ENCODE measurements around the gene GABRB3. TPM values are rescaled to one million over a fixed set of nuclear protein-coding genes. Genes with fewer than 3 reads are reported as not detected.

Gene GABRB3
- total RNA-seq, 1 donor from 2014 or later: 1.5 TPM

DNA sequence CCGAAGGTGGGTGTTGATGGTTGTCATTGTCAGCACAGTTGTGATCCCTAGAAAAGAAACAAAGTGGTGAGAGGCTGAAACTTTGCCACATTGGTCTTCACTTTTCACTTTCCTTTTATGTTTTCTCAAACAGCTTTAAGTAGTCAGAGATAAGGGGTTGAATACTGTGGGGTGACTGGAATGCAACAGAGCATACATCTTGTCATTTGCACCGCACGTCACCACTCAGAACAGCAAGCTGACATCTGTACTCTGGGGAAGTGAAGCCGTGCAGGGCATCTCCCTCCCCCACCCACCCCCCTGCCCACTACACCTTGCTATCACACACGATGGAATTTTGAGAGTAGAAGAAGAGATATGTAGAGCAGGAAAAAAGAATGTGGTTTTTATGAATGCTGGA, 211.7 kb downstream of the GABRB3 start:
- DNase-seq (ENCODE audit: low spot score): no peak

- DNase-seq (ENCODE audit: low spot score): no peak
Measured at GRCh38 chr15:26555898-26556297, 217.0 kb downstream of the GABRB3 start.

DNA sequence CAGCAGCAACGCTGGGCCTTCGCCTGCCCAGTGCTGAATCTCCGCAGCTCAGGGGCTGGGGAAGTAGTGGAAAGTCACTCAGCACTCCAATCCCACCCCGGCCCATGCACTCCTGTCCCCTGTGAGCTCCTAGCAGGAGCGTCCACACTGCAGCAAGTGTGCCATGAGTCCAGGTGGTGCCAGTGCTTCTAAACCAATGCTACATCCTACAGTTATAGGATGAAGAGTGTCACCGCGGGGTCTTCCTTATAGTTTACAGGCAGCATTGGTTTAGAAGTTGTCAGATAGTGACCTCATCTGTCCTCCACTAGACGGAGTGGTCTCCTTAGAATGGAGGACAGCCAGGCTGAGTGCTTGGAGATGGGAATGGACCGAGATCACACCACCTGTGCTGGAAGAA, 221.4 kb downstream of the GABRB3 start:
- no peak for DNase-seq (ENCODE audit: low spot score)

GRCh38 chr15:26550880-26551279, 222.0 kb downstream of the GABRB3 start:
- no peak for DNase-seq (ENCODE audit: low spot score)

GRCh38 chr15:26537663-26538062, 235.2 kb downstream of the GABRB3 start:
- no peak for DNase-seq (ENCODE audit: low spot score)

- DNase-seq (ENCODE audit: low spot score): no peak
Measured at GRCh38 chr15:26531489-26531888, 241.4 kb downstream of the GABRB3 start.

- DNase-seq (ENCODE audit: low spot score): no peak
Measured at GRCh38 chr15:26525096-26525495, 247.8 kb downstream of the GABRB3 start.

- no peak for DNase-seq (ENCODE audit: low spot score)
Measured at GRCh38 chr15:26521691-26522198, 251.1 kb downstream of the GABRB3 start.

- no peak for DNase-seq (ENCODE audit: low spot score)
Measured at GRCh38 chr15:26521130-26521529, 251.7 kb downstream of the GABRB3 start.

DNA sequence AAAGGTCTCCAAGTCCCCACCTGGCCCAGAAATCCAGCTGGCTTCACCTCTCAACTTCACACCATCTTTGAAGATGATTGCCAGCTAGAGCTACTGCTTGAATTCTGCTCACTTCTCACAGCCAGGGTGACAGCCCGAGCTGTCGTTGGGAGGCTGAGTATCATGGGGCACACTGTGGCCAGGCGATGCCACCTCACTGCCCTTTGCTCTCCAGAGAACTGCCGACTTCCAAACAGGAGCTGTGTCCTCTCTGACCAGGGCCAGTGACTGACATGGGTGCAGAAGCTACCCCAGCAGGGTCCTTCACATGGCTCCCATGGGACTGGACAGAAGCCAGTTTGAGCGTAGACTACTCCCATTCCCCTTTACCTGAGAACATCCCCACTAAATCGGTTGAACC, 254.0 kb downstream of the GABRB3 start:
- no peak for DNase-seq (ENCODE audit: low spot score)

DNA sequence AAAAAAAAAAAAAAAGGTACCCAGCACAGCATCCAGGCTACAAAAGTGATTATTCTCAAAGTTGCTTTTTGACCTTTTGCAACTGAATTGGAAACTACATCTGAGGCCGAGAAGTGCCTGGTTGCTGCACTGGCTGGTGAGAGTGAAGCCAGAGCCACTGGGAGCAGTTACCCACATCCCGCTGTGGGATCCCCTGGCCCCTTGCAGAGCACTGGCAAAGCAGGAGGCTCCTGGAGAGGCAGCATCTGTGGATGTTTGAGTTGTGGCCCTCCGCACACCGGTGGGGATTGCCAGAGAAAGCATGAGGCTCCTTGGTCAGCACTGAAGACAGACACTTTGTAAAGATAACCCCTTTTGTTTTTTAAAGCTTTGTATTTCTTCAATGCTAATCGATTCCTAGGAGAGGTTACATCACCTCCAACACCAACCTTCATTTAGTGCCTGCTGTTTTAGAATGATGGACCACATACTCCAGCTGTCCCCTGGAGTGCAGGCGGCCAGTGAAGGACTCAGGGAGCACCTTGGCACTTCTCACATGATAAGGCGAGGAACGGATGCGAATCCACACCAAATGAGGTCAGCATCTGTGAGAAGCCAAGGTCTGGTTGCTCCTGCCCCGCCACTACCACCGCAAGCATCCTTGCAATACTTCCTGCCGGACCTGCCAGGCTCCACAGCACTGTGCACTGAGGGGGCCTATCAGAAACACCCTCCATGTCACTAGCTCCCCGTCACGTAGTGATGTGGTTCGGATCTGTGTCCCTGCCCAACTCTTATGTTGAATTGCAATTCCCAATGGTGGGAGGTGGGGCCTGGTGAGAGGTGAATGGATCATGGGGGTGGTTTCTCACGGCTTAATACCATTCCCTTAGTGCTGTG, 256.5 kb downstream of the GABRB3 start:
- DNase-seq (ENCODE audit: low spot score): no peak

- no peak for DNase-seq (ENCODE audit: low spot score)
Measured at GRCh38 chr15:26504009-26504408, 268.9 kb downstream of the GABRB3 start.

Other genes starting within 250 kb of the GABRB3 start
- not detected for gene GABRA5, start 94.0 kb upstream of the GABRB3 start, total RNA-seq
- not detected for gene GABRG3, start 198.1 kb upstream of the GABRB3 start, total RNA-seq